GM21825 (cell line): ENCODE measurements around the gene VTI1A.
"Not testable (repeated sequence)": the region's sequence is repeated elsewhere in the genome, so short reads cannot be mapped to it uniquely, and the experiment has no call there.

Source experiments
- ATAC-seq: cut with Tn5 transposase; IDR thresholded peaks from one replicate; pipeline ENCODE4 v1.9.1; 2021; ENCODE audit warnings: mild to moderate bottlenecking, moderate library complexity; ENCODE audit not compliant: unreplicated experiment

Gene VTI1A

DNA sequence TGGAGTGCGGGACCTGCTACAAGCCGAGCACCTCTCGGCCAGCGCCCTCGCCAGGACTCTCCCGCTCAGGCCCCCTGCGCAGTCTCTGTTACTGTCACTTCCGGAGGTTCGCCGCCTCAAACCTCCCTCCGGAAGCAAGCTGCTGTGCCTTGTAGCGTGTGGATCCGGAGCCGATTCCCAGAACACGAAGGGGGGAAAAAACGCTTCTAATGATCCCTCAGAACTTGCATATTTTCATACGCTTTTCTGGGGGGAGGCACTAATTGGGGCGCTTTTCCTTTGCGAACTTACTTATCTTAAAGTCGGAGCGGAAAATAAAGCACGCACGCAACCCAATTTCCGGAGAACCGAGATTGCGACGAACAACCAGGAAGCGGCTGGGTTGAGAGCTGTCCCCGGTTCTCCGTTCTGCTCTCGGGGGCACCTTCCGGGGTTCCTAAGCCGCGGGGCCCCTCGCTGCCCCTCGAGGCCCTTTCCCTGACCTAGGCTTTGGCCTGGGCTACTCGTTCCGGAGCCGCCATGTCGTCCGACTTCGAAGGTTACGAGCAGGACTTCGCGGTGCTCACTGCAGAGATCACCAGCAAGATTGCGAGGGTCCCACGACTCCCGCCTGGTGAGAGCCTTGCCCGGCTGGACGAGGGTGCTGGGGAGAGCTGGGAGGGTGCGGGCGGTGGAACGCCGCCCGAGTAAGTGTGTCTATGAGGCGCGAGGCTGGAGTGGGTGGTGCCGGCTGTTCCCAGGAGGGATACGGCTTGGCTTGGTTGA, at the start of gene VTI1A, which contains the start of gene ZDHHC6:
Gene VTI1A, plus strand, starts transcription at position 361 of the 765 bp plus-strand sequence. Its CDS starts 159 bp downstream, at position 520.
Gene ZDHHC6, minus strand, starts transcription at position 60 of the 765 bp plus-strand sequence. CDS start 1,478 bp downstream, outside the sequence.
- peak; percentile 91 for ATAC-seq

DNA sequence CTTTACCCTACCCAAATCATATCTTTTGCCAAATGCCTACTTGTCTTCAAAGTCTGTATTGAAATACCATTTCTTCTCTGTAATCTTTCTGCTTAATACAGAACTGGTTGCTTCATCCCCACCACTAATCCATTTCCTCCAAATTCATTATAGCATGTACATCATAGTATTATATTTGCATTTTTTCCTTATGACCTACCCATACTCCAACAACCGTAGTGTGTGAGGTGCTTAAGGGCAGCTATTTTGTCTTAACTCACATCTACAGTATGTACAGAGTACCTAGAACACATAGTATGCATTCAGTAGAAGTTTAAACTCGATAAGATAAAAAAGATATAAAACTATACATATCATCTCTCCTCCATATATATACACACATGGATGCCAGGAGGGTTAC, 49.4 kb upstream of the VTI1A start:
- ATAC-seq = no peak

DNA sequence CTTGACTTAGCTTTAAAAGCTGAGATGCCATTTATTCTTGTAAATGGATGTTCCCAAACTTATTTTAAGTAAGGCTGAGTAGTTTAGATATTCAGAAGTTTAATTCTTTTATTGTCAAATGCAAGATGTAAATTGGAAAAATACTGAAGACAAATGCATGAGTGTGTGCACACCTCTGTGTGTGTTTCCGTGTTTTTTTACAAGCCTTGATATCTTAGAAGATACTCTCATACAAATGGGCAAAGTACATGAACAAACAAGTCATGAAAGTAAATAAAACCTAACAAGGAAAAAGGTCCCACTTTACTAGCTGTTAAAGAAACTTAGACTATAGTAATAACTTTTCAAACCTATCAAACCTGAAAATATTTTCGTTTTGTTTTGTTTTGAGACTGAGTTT, 44.1 kb upstream of the VTI1A start:
- no peak for ATAC-seq

DNA sequence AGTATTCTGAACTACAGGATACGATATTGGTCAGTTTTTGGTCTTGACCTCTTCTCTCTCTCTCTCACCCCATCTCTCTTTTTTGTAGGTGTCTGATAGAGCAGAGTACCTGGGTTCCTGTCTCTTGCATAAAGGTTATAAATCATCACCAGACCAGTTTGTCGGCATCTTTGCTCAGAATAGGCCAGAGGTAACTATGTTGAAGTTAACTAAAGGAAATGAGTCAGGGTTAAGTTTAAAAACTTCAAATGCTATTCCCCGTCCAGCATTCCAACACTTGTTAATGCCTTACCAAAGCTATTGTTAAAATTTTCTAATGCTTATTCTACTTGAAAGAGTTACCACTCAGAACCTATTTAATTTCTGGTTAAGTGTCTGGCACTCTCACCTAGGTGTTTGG, 42.4 kb upstream of the VTI1A start:
- ATAC-seq = no peak

DNA sequence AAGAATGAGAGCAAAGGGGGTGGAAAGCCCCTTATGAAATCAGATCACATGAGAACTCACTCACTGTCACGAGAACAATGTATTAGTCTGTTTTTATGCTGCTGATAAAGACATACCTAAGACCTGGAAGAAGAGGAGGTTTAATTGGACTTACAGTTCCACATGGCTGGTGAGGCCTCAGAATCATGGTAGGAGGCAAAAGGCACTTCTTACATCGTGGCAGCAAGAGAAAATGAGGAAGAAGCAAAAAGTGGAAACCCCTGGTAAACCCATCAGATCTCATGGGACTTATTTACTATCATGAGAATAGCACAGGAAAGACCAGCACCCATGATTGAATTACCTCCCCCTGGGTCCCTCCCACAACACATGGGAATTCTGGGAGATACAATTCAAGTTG, 40.2 kb upstream of the VTI1A start:
- not testable (repeated sequence) for ATAC-seq

DNA sequence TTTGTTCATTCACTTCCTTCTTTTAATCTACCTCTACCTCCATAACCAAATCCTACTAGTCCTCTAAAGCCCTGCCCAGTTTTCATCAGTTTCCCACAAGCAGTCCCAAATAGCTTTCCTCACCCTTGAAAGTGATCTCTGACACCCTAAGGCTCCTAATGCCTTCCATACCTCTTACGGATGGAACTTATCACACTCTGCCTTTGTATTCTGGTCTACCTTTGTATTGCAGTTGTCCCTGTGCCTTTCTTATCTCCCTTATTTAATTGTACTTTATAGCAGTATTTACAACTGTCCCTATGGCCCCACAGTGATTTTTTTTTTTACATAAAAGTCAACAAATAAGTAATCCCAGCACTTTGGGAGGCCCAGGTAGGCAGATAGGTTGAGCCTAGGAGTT, 39.3 kb upstream of the VTI1A start:
- ATAC-seq = no peak

DNA sequence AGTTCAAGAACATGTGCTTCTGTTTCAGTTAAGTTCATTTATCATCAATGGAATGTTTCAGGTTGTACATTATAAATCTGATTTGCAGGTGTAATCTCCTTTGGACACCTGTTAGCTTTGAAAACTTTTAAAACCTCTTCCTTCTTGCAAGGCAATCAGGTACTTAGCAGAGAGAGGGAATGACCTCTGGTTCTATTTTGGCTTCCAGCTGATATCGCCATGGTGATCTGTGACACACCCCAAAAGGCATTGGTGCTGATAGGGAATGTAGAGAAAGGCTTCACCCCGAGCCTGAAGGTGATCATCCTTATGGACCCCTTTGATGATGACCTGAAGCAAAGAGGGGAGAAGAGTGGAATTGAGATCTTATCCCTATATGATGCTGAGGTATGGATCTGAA, 37.7 kb upstream of the VTI1A start:
- ATAC-seq = no peak

DNA sequence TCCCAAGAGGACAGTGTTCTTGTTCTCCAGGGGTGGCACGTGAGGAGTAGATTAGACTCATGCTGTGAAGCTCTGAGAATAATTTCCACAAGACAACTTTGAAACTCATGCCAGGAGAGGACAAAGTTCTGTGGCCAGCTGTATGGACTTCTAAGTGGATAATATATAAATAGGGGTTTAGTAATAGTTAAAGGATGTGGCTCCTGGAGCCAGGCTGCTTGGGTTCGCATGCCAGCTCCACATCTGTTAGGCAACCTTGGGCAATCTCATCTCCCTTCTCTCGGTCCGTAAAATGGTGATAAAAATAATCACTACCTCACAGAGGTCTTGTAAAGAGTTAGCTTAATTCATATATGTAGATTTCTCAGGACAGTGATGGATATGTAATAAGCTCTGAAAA, 37.3 kb upstream of the VTI1A start:
- ATAC-seq = no peak

DNA sequence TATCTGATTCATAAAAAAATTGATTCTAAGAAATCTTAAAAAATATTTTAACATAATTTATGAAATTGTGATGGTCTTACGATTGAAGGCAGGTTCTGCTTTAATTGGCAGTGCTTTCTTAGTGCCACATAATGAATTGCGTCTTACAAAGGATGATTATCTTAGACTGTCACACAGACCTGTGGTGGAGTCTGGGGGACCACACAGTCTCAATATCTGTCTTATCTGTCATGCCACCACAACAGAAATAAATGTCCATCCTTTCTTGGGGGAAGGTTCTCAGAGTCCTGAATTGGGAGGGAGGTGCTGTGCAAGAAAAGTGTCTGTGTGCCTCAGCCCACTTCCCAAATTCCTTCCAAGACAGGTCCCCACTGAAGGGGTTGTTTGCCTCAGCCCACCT, 34.3 kb upstream of the VTI1A start:
- no peak for ATAC-seq

DNA sequence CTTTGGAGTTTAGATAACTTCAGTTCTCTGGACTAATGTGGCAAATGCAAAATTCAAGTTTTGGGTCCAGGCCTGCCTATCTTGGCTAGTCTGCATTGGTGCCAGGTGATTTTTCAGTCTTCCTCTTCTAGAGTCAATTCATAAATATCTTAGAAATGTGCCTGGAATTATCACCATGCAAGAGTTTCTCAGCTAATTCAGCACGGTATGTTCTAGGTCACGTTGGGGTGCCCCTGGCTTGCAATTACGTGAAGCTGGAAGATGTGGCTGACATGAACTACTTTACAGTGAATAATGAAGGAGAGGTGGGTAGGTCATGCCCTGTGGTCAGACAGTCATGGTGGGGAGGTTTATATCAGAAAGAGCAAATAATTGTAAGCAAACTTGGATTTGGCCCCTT, 25.3 kb upstream of the VTI1A start:
- no peak for ATAC-seq

DNA sequence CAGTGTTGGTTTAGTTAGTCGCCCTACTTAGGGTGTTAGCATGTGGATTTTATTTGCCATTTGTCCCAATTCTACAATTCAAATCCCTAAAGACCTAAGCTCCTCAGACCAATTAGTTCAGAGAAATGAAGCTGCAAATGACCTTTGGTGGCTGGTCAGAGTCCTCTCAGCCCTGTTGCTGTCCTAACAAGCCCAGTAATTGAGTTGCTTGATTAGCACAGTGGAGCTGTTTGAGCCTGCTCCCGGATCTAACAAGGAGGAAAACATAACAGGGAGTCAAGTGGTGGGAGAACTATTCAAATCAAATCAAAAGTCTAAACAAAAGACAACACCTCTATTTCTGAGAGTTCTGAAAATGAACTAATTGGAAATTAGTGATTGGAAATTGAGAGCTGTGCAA, 22.4 kb upstream of the VTI1A start:
- ATAC-seq = no peak

DNA sequence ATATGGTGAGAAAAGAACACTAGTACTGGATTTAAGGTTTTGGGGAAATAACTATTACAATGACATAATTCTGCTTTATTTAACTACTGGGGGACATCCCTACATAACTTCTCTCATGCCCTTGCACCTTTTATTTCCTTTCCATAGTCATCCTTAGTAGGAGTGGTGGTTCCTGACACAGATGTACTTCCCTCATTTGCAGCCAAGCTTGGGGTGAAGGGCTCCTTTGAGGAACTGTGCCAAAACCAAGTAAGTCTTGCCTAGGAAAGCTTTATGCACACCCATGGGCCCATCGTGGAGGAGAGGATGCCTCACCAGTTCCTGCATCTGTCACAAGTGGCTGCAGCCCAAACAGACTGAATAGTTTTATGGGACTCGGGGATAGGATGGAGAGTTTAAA, 20.9 kb upstream of the VTI1A start:
- ATAC-seq = no peak

DNA sequence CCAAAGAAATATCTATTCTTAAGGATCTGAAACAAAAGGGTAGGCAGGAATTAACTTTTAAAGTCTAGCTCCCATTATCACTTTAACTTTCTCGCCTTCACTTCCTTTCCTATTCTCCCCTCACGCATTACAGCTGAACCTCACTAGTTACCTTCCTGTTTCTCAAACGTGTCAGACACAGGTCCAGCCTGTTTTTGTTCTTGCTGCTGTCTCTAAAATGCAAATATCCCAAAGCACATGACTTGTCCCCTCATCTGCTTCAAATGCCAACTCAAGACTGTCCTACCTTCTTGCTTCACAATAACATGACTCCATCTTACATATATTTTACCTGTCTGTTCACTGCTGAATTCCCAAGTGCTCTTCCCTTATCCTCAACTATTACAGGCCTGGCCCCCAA, 17.9 kb upstream of the VTI1A start:
- no peak for ATAC-seq

DNA sequence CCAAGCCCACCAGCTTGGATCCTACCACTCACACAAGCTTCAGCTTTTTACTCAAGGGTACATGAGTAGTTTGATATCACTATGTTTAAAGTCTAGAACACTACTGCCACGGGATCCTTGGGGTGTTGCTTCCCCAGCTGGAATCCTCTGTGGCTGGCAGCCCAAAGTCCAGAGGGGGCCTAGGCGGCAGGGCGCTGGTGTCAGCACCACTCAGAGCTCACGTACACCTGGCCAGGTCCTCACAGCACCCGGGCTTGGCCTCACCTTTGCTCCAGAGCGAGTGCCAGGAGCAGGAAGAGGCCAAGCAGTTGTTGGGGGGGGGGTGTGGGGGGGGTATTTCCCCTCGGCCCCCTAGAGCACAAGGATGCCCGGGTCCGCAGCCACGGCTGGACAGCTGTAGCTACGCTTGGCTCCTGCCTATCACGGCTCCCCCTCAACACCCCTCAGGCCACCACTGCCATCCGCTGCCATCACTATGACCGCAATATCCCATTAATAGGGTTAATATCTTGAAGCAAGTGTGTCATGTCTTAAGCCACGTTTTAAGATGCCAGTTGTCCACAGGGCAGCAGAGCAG, 17.3 kb upstream of the VTI1A start:
- no peak for ATAC-seq

DNA sequence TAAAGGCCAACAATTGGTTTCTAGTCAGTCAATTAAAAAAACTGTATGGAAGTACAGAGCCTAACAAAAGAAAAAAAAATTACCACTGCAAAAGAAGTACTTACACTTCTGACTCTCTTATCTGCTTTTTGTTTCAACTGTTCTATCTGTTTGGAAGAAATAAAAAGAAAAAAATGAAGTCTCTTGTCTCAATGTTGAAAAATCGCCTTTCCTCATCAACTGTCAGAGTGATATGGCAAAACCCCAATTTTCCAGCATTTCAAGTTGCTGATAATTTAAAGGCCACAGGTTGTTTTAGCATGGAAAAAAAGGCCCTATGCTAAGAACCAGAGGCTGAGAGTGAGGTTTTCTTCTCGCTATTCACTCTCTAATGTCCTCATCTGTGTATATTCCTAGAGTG, 13.9 kb upstream of the VTI1A start:
- no peak for ATAC-seq

DNA sequence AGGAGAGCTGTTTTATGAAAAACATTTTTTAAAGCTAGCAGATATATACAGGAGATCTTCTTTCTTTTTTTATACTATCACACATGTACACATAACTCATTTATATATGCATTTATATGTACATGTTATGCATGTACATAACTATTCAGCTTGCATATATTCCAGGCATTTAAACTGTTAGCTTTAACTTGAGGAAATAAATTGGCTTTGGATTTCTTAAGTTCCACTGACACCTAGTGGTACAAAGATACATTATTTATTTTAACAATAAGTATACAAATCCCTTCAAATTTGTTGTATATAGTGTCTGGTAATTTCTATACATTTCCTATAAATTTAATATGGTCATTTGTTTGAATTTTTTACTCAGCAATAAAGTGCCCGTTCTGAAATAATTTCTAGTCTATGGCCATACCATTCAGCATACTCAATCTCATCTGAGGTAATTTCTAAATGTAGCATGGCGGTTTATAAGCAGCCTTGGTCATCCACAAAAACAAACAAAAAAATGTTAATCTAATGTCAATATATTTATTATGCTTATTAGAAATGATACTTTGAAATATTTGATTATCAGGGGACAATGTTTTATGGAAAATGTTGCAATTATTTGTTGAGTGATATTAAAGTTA, 11.9 kb upstream of the VTI1A start:
- ATAC-seq = no peak

DNA sequence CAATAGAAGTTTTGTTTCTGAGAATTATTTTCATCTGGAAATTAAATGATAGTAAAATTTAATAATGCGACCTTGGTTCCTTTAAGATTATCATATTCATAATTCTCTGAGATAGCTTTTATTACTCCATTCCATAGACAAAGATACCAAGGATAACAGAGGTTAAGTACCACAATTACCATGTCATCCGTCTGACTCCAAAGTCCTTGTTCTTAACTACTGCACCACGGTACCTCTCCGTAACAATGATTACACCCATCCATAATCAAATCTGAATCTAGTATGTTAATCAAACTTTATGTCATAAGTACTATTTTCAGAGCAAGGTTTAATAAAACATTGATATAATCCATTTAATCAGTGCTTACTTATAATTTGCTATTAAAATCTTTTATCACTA, 8.7 kb upstream of the VTI1A start:
- ATAC-seq = no peak

DNA sequence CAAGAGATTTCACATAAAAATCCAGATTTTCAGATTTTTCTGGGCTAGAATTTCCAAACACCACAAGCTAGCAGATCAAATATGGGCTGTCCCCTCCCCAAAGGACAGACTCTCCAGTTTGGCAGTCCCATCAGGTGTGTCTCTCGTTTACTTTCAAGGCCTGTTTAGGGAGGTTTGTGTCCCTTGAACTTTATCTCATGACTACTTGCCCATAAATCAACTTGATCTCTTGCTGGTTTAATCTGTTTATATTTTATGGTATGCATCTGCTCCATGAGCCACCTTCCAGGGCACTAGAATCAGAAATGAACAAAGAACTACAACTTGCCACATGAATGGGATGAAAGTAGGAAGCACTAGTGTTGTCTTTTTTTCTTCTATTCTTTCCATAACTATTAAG, 5.5 kb upstream of the VTI1A start:
- no peak for ATAC-seq

DNA sequence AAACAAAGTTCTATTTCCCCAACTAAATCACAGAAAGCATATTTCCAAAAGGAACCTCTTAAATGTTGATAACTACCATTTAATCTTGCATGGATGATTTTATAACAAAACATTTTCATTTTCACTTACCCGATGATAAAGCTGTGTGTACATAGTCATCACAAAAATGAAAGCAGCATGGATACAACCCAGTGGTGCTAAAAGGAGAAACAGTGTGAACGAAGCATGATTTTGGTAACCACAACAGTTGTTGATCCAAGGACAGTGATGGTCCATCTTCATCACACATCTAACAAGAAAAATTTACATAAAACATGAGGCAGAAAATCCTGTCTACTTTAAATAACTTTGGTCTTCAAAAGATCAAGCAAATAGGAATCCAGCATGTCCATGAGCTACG, 5.0 kb upstream of the VTI1A start:
- ATAC-seq = no peak

DNA sequence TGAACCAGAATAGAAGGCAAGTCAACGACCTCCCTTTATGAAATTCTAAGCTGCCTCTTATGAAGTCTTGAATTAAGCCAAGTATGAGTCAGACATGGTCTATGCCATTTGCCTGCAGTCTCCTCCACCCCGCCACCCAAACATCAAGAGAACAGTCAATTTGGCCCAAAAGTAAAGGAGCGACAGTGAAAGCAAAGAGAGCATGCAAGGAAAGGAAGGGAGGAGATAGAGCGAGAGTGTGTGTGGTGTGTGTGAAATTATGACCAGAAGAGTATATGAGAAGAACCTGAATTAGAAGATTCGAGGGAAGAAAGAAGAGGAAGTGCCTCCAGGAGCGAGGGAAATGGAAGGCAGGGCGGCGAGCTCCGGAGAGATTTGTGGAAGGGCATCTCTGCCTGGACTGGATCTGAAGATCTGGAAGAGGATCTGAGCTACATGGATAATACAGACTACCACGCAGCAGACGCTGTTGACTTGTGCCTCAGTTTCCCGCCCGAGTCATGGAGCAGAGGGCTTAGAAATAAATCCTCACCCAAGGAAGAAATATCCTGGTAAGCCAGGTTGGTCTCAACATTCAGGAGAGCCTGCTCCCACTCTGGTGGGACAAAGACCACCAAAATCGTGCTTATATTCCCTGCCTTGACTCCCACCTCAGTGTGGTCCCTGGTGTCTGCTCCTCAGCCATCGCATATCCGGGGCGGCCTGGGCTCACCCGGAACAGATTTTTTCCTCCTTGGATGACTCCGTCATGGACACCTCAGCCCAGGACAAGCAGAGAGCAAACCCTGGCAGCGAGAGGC, 760 bp upstream of the VTI1A start:
- peak; percentile 40 for ATAC-seq

DNA sequence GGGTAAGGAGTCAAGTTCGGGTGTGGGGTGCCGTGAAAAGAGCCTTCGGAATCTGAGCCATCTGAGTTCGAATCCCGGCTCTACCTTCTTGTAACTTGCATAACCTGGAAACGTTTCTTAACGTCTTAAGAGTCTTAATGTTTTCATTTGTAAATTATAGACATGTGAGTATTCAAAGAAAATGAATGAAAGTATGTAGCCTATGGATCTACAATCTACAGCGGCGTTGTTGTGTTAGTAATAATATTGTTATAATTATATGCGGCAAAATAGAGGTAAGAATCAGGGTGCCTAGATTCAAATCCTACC, 559 bp downstream of the VTI1A start:
- no peak for ATAC-seq

DNA sequence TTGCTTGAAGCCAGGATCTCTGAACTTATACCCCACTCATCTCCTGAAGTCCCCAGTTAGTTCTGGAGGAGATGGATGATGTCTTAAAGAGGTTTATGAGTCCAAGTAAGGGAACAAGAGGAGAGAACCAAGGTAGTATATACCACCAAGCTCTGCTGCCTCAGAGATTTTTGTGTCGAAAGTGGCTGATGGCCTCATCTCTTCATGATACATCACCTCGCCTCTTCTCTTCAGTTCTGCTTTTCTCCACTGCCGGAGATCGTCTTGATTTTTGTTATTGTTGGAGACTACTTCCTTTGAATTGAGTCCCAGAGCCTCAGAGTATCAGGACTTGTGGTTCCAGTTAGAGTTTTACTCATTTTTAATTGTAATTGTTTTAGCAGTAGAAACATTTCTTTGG, 1.9 kb downstream of the VTI1A start:
- ATAC-seq = no peak
